Measurements from ENCODE around the gene MMS19.

GRCh38 chr10:97537186-97537869 lies 39.1 kb upstream of the MMS19 start:
- TF ChIP-seq CTCF (IDR thresholded peaks at IDR 0.05) = no peak
- TF ChIP-seq POLR2A (IDR thresholded peaks at IDR 0.05) = no peak
